HPDE6-E6E7 (cell line): ENCODE results near the gene CACYBP.
"Not testable (repeated sequence)": the region's sequence is repeated elsewhere in the genome, so short reads cannot be mapped to it uniquely, and the experiment has no call there.

ENCODE experiments used
- DNase-seq: peaks from one replicate; pipeline ENCODE4 v3.0.0; 2011; ENCODE audit warnings: missing footprints; ENCODE audit errors: extremely low spot score

Gene CACYBP

GRCh38 chr1:175005085-175005783 lies 5.5 kb downstream of the CACYBP start:
- DNase-seq = no peak

- no peak for DNase-seq
Observed at GRCh38 chr1:175009532-175009931, 9.8 kb downstream of the CACYBP start.

GRCh38 chr1:175013445-175013844 lies 13.7 kb downstream of the CACYBP start:
- DNase-seq = no peak

GRCh38 chr1:175015243-175015642 lies 15.5 kb downstream of the CACYBP start:
- DNase-seq = no peak

- no peak for DNase-seq
Observed at GRCh38 chr1:175019524-175019923, 19.8 kb downstream of the CACYBP start.

- DNase-seq = peak; percentile 91
Observed at GRCh38 chr1:175023043-175023921, 23.5 kb downstream of the CACYBP start, which contains the start of gene MRPS14. Gene MRPS14 (minus strand): TSS chr1:175023425. CDS start chr1:175023408, 17 bp downstream.

GRCh38 chr1:175023922-175024242 lies 24.1 kb downstream of the CACYBP start:
- DNase-seq = not testable (repeated sequence)

- no peak for DNase-seq
Observed at GRCh38 chr1:175024773-175025172, 25.0 kb downstream of the CACYBP start.

- no peak for DNase-seq
Observed at GRCh38 chr1:175033953-175034352, 34.2 kb downstream of the CACYBP start.

GRCh38 chr1:175034775-175035174 lies 35.0 kb downstream of the CACYBP start:
- DNase-seq = no peak

- no peak for DNase-seq
Observed at GRCh38 chr1:175035865-175036264, 36.1 kb downstream of the CACYBP start.

- no peak for DNase-seq
Observed at GRCh38 chr1:175036476-175036875, 36.7 kb downstream of the CACYBP start.

GRCh38 chr1:175037416-175037815 lies 37.7 kb downstream of the CACYBP start:
- DNase-seq = no peak

GRCh38 chr1:175040324-175040879 lies 40.7 kb downstream of the CACYBP start:
- DNase-seq = no peak

- DNase-seq = no peak
Observed at GRCh38 chr1:175042650-175043049, 42.9 kb downstream of the CACYBP start.

GRCh38 chr1:175043824-175044223 lies 44.1 kb downstream of the CACYBP start:
- no peak for DNase-seq

- DNase-seq = not testable (repeated sequence)
Observed at GRCh38 chr1:175044591-175044990, 44.8 kb downstream of the CACYBP start.

- no peak for DNase-seq
Observed at GRCh38 chr1:175045097-175045496, 45.4 kb downstream of the CACYBP start.

GRCh38 chr1:175045519-175045918 lies 45.8 kb downstream of the CACYBP start:
- no peak for DNase-seq

GRCh38 chr1:175050992-175051391 lies 51.2 kb downstream of the CACYBP start:
- no peak for DNase-seq

GRCh38 chr1:175054736-175055135 lies 55.0 kb downstream of the CACYBP start:
- DNase-seq = no peak
